Measurements from ENCODE around the gene MEST. TPM values are rescaled to one million over a fixed set of nuclear protein-coding genes. Genes with fewer than 3 reads are reported as not detected.
"Not testable (repeated sequence)": the region's sequence is repeated elsewhere in the genome, so short reads cannot be mapped to it uniquely, and the experiment has no call there.

MEST gene
- total and polyA plus RNA-seq, 2 donors (not counting 1 experiment from before 2014, with no cell fraction given): 2.5 to 6.6 TPM

- H3K27me3 Mint-ChIP-seq; H3K27ac Mint-ChIP-seq; H3K9me3 Mint-ChIP-seq (ENCODE audit: insufficient read depth); H4K20me1 ChIP-seq (ENCODE audit: control insufficient read depth, insufficient read depth, low read length, poor library complexity, severe bottlenecking); intact Hi-C loops (cut with micrococcal nuclease); H3K9ac ChIP-seq (ENCODE audit: low read length); H3K4me1 ChIP-seq (ENCODE audit: control insufficient read depth in 2 of 2, insufficient read depth in 2 of 2, low read length in 2 of 2); H3K9me3 ChIP-seq (ENCODE audit: control extremely low read depth in 1 of 3, control insufficient read depth in 2 of 3, insufficient read depth in 1 of 3, low read length in 2 of 3); H3K4me3 Mint-ChIP-seq; H3K4me2 ChIP-seq (replicated peaks; ENCODE audit: low read depth, low read length, poor library complexity, severe bottlenecking); H3K36me3 ChIP-seq (replicated peaks in 1 of 2; ENCODE audit: control extremely low read depth in 1 of 2, control insufficient read depth in 1 of 2, extremely low read depth in 1 of 2, insufficient read depth in 2 of 2, low read length in 1 of 2); H3K27me3 ChIP-seq (replicated peaks in 1 of 4; ENCODE audit: control extremely low read depth in 1 of 4, control insufficient read depth in 3 of 4, insufficient read depth in 4 of 4, low read length in 3 of 4); H2AFZ ChIP-seq (ENCODE audit: insufficient read depth, low read depth, low read length, poor library complexity, severe bottlenecking); POLR2A ChIA-PET; H3K4me3 ChIP-seq (ENCODE audit: control extremely low read depth in 1 of 5, extremely low read depth in 1 of 5, insufficient read depth in 1 of 5, low read depth in 2 of 5, low read length in 4 of 5); H3K27ac ChIP-seq (ENCODE audit: low read length in 2 of 2); ATAC-seq (ENCODE audit: low read depth); CTCF ChIA-PET; H3K79me2 ChIP-seq (ENCODE audit: control insufficient read depth, insufficient read depth, low read length); DNase-seq; H3K4me1 Mint-ChIP-seq: not testable (repeated sequence)
- WGBS (ENCODE audit: insufficient coverage): 90% methylated on average over 4 of the region's 4 CpGs
Observed at GRCh38 chr7:130542297-130542696, 50.4 kb downstream of the MEST start.

GRCh38 chr7:130543487-130544010 lies 51.7 kb downstream of the MEST start:
- H3K4me1 ChIP-seq (ENCODE audit: control insufficient read depth in 2 of 2, insufficient read depth in 2 of 2, low read length in 2 of 2): no peaks in the 10 kb centered on the region
- no peak overlapping the region for H3K9ac ChIP-seq (ENCODE audit: low read length)
- no peaks in the 10 kb centered on the region for H3K79me2 ChIP-seq (ENCODE audit: control insufficient read depth, insufficient read depth, low read length)
- intact Hi-C loops (cut with micrococcal nuclease): no loop called here
- ATAC-seq (ENCODE audit: low read depth) (no peak), DNase-seq (no peak)
- no peak overlapping the region for H3K4me3 ChIP-seq (ENCODE audit: control extremely low read depth in 1 of 5, extremely low read depth in 1 of 5, insufficient read depth in 1 of 5, low read depth in 2 of 5, low read length in 4 of 5)
- no peaks in the 10 kb centered on the region for H3K9me3 ChIP-seq (ENCODE audit: control extremely low read depth in 1 of 3, control insufficient read depth in 2 of 3, insufficient read depth in 1 of 3, low read length in 2 of 3)
- no peaks in the 10 kb centered on the region for H4K20me1 ChIP-seq (ENCODE audit: control insufficient read depth, insufficient read depth, low read length, poor library complexity, severe bottlenecking)
- no peak overlapping the region for H3K27ac ChIP-seq (ENCODE audit: low read length in 2 of 2)
- no peaks in the 10 kb centered on the region for H3K9me3 Mint-ChIP-seq (ENCODE audit: insufficient read depth)
- no peaks in the 10 kb centered on the region for H3K27me3 ChIP-seq (replicated peaks in 1 of 4; ENCODE audit: control extremely low read depth in 1 of 4, control insufficient read depth in 3 of 4, insufficient read depth in 4 of 4, low read length in 3 of 4)
- no peak overlapping the region for H3K4me3 Mint-ChIP-seq
- no peak overlapping the region for H3K27ac Mint-ChIP-seq
- ChIA-PET CTCF (no interaction called here), POLR2A (no interaction called here)
- TF ChIP-seq EZH2 (IDR thresholded peaks at IDR 0.05; ENCODE audit: borderline replicate concordance, insufficient read depth, low read depth, low read length, poor library complexity, severe bottlenecking): no peak
- no peak for TF ChIP-seq CTCF (IDR thresholded peaks at IDR 0.05)
- 100% methylated on average over 2 of the region's 2 CpGs for WGBS (ENCODE audit: insufficient coverage)
- H3K27me3 Mint-ChIP-seq: no peaks in the 10 kb centered on the region
- H3K4me1 Mint-ChIP-seq: no peaks in the 10 kb centered on the region
- H2AFZ ChIP-seq (ENCODE audit: insufficient read depth, low read depth, low read length, poor library complexity, severe bottlenecking): no peak overlapping the region
- H3K4me2 ChIP-seq (replicated peaks; ENCODE audit: low read depth, low read length, poor library complexity, severe bottlenecking): no peak overlapping the region
- peaks cover 0 to 5% of the 10 kb centered on the region in 2 experiments for H3K36me3 ChIP-seq (replicated peaks in 1 of 2; ENCODE audit: control extremely low read depth in 1 of 2, control insufficient read depth in 1 of 2, extremely low read depth in 1 of 2, insufficient read depth in 2 of 2, low read length in 1 of 2)

All from B cell (primary cell).